SU-DHL-6 (cell line): Measurements from ENCODE around the gene OPHN1.

ENCODE experiments used
- H2AFZ ChIP-seq: fragments of 200-600 bp; sonication (generic); 2 replicates; pipeline ENCODE4 v1.6.1; 2014; ENCODE audit warnings: low read depth, mild to moderate bottlenecking, moderate library complexity, mixed read lengths, antibody characterized with exemption, low read length; ENCODE audit not compliant: severe bottlenecking
- H3F3A ChIP-seq: fragments of 200-600 bp; shearing (Covaris generic); 2 replicates; pipeline ENCODE4 v1.6.0; 2016; ENCODE audit warnings: antibody characterized with exemption, mild to moderate bottlenecking; ENCODE audit not compliant: insufficient read depth
- H3K27ac ChIP-seq: fragments of 200-600 bp; sonication (generic); 2 replicates; pipeline ENCODE4 v1.5.1; 2016; ENCODE audit warnings: low read depth, mild to moderate bottlenecking, low read length, moderate library complexity, mixed read lengths
- H3K27me3 ChIP-seq: fragments of 200-600 bp; sonication (generic), shearing (Covaris generic); 2 replicates; pipeline ENCODE4 v1.6.0; 2014; ENCODE audit warnings: mild to moderate bottlenecking, low read length
- H3K36me3 ChIP-seq: fragments of 200-600 bp; sonication (generic); 2 replicates; pipeline ENCODE4 v1.6.1; 2014; ENCODE audit warnings: mild to moderate bottlenecking, low read length, mixed read lengths
- H3K4me2 ChIP-seq: fragments of 300-600, 200-600 bp; shearing (Covaris generic), sonication (generic); 2 replicates; pipeline ENCODE4 v1.6.0; 2014; ENCODE audit warnings: low read length, low read depth, mild to moderate bottlenecking; ENCODE audit not compliant: poor library complexity, severe bottlenecking
- H3K4me3 ChIP-seq: fragments of 200-600 bp; sonication (generic); 2 replicates; pipeline ENCODE4 v1.5.1; 2014; ENCODE audit warnings: antibody characterized with exemption, low read length, mild to moderate bottlenecking, mixed read lengths; ENCODE audit not compliant: insufficient read depth, poor library complexity, severe bottlenecking
- H3K79me2 ChIP-seq: fragments of 200-600 bp; sonication (generic); 2 replicates; pipeline ENCODE4 v1.6.1; 2014; ENCODE audit warnings: mild to moderate bottlenecking, low read length, moderate library complexity; ENCODE audit not compliant: insufficient read depth
- H3K9ac ChIP-seq: fragments of 200-600 bp; sonication (generic); 2 replicates; pipeline ENCODE4 v1.7.0; 2014; ENCODE audit warnings: mild to moderate bottlenecking, low read length
- H3K9me2 ChIP-seq: fragments of 200-600 bp; sonication (generic); replicated peaks from 2 replicates; pipeline ENCODE4 v1.6.1; 2014; ENCODE audit warnings: low read length; ENCODE audit not compliant: insufficient read depth
- H3K9me3 ChIP-seq: fragments of 200-600 bp; sonication (generic); 2 replicates; pipeline ENCODE4 v1.6.1; 2014; ENCODE audit warnings: low read length, mixed read lengths; ENCODE audit not compliant: insufficient read depth
- H4K20me1 ChIP-seq: fragments of 200-600 bp; sonication (generic); 2 replicates; pipeline ENCODE4 v1.6.1; 2014; ENCODE audit warnings: low read depth, mild to moderate bottlenecking, antibody characterized with exemption, low read length, moderate library complexity, mixed read lengths
- CTCF ChIP-seq: fragments of 200-600 bp; sonication (generic); IDR thresholded peaks from one replicate; pipeline ENCODE4 v1.5.1; 2017; ENCODE audit warnings: antibody characterized with exemption, mild to moderate bottlenecking, low read length, moderate library complexity; ENCODE audit not compliant: insufficient read depth, poor library complexity, severe bottlenecking
- EZH2phosphoT487 ChIP-seq: fragments of 200-600 bp; sonication (generic), shearing (Covaris generic); conservative IDR thresholded peaks from 2 replicates; pipeline ENCODE4 v1.6.1; 2018; ENCODE audit warnings: mild to moderate bottlenecking, antibody characterized with exemption, low read length, moderate library complexity, mixed read lengths

OPHN1 gene

GRCh38 chrX:68433155-68433980 lies at the start of gene OPHN1:
OPHN1 (minus strand) TSS chrX:68433495; CDS start chrX:68433020, 475 bp downstream.
- H3K79me2 ChIP-seq, result no peaks in the 10 kb centered on the region
- no peaks in the 10 kb centered on the region for H3K27me3 ChIP-seq
- H3F3A ChIP-seq, result no peaks in the 10 kb centered on the region
- no peak within 1 kb of the TSS for H3K4me3 ChIP-seq
- no peak within 1 kb of the TSS for H3K4me2 ChIP-seq
- no peak within 1 kb of the TSS for H3K27ac ChIP-seq
- no peaks in the 10 kb centered on the region for H3K36me3 ChIP-seq
- no peaks in the 10 kb centered on the region for H3K9me3 ChIP-seq
- H4K20me1 ChIP-seq, result no peaks in the 10 kb centered on the region
- no peak for TF ChIP-seq EZH2phosphoT487
- H2AFZ ChIP-seq, result no peak within 1 kb of the TSS
- no peaks in the 10 kb centered on the region for H3K9me2 ChIP-seq
- H3K9ac ChIP-seq, result no peak within 1 kb of the TSS

- Histone ChIP-seq H3K9ac (no peak overlapping the region), H3K9me2 (no peaks in the 10 kb centered on the region), H3K36me3 (no peaks in the 10 kb centered on the region), H3K27me3 (no peaks in the 10 kb centered on the region), H3F3A (no peaks in the 10 kb centered on the region), H3K9me3 (no peaks in the 10 kb centered on the region), H3K27ac (no peak overlapping the region), H3K79me2 (no peaks in the 10 kb centered on the region), H3K4me3 (no peak overlapping the region), H3K4me2 (no peak overlapping the region), H2AFZ (no peak overlapping the region), H4K20me1 (no peaks in the 10 kb centered on the region)
- TF ChIP-seq CTCF (no peak), EZH2phosphoT487 (no peak)
Observed at GRCh38 chrX:68480969-68481368, 47.7 kb upstream of the OPHN1 start.

GRCh38 chrX:68464796-68465195 lies 31.5 kb upstream of the OPHN1 start:
- no peak overlapping the region for H3K27ac ChIP-seq
- H3K9ac ChIP-seq, result no peak overlapping the region
- H2AFZ ChIP-seq, result no peak overlapping the region
- H4K20me1 ChIP-seq, result no peaks in the 10 kb centered on the region
- no peak overlapping the region for H3K4me3 ChIP-seq
- H3K4me2 ChIP-seq, result no peak overlapping the region
- H3K79me2 ChIP-seq, result no peaks in the 10 kb centered on the region
- H3K9me2 ChIP-seq, result no peaks in the 10 kb centered on the region
- no peaks in the 10 kb centered on the region for H3F3A ChIP-seq
- TF ChIP-seq EZH2phosphoT487 (no peak), CTCF (no peak)
- no peaks in the 10 kb centered on the region for H3K9me3 ChIP-seq
- no peaks in the 10 kb centered on the region for H3K27me3 ChIP-seq
- no peaks in the 10 kb centered on the region for H3K36me3 ChIP-seq

GRCh38 chrX:68463880-68464279 lies 30.6 kb upstream of the OPHN1 start:
- no peaks in the 10 kb centered on the region for H3K27me3 ChIP-seq
- H4K20me1 ChIP-seq, result no peaks in the 10 kb centered on the region
- TF ChIP-seq EZH2phosphoT487 (no peak), CTCF (no peak)

More at GRCh38 chrX:68463880-68464279, 30.6 kb upstream of the OPHN1 start:
- Histone ChIP-seq H3K36me3 (no peaks in the 10 kb centered on the region), H3K4me3 (no peak overlapping the region), H3K9ac (no peak overlapping the region), H3K27ac (no peak overlapping the region), H3K9me3 (no peaks in the 10 kb centered on the region), H3K9me2 (no peaks in the 10 kb centered on the region), H3K4me2 (no peak overlapping the region), H3F3A (no peaks in the 10 kb centered on the region), H2AFZ (no peak overlapping the region), H3K79me2 (no peaks in the 10 kb centered on the region)
